Glutamatergic neuron (in vitro differentiated cells): ENCODE results near the gene FADD. TPM values are rescaled to one million over a fixed set of nuclear protein-coding genes. Genes with fewer than 3 reads are reported as not detected.
A peak's percentile ranks its signal among the peaks of the same experiment; 100 is the strongest.

Experiments used
- DNase-seq: peaks from one replicate; pipeline ENCODE4 v3.0.0; 2022
- H3K27ac Mint-ChIP-seq: one replicate; pipeline ENCODE4 v1.8.0; 2020; ENCODE audit warnings: mild to moderate bottlenecking, mixed read lengths, inconsistent platforms; ENCODE audit not compliant: unreplicated experiment
- H3K27me3 Mint-ChIP-seq: one replicate; pipeline ENCODE4 v1.8.0; 2020; ENCODE audit warnings: mild to moderate bottlenecking, moderate library complexity, mixed read lengths, inconsistent platforms; ENCODE audit not compliant: unreplicated experiment
- H3K36me3 Mint-ChIP-seq: one replicate; pipeline ENCODE4 v1.8.0; 2020; ENCODE audit warnings: mild to moderate bottlenecking, mixed read lengths, inconsistent platforms; ENCODE audit not compliant: unreplicated experiment
- H3K4me1 Mint-ChIP-seq: one replicate; pipeline ENCODE4 v1.8.0; 2020; ENCODE audit warnings: mild to moderate bottlenecking, low read depth, mixed read lengths, inconsistent platforms; ENCODE audit not compliant: unreplicated experiment
- H3K4me3 Mint-ChIP-seq: one replicate; pipeline ENCODE4 v1.8.0; 2020; ENCODE audit warnings: mild to moderate bottlenecking, mixed read lengths, inconsistent platforms; ENCODE audit not compliant: unreplicated experiment
- H3K9me3 Mint-ChIP-seq: one replicate; pipeline ENCODE4 v1.8.0; 2020; ENCODE audit warnings: mild to moderate bottlenecking, moderate library complexity, mixed read lengths, inconsistent platforms; ENCODE audit not compliant: unreplicated experiment
- total RNA-seq: library from RNA; stranded (reverse); fragmentation: NEBNext Ultra II Directional; extraction: Animal tissue kit (Norgen Biotek cat#: 25700); gene quantifications from one replicate; pipeline ENCODE4 v1.2.1, GENCODE V29; 2021; ENCODE audit not compliant: unreplicated experiment
- TF ChIP-seq, protein P1 (sequence below): fragments of 200-600 bp; sonication (generic); IDR thresholded peaks from one replicate; pipeline ENCODE4 v1.5.0; 2021; ENCODE audit not compliant: partially characterized antibody, unreplicated experiment

The FADD gene
- total RNA-seq, 1 donor from 2014 or later: 23.1 TPM

- Mint-ChIP-seq H3K9me3 (peaks cover 2% of the 10 kb centered on the region), H3K4me1 (peaks cover 6% of the 10 kb centered on the region), H3K27ac (no peak overlapping the region), H3K27me3 (peaks cover 12% of the 10 kb centered on the region), H3K36me3 (no peaks in the 10 kb centered on the region), H3K4me3 (no peak overlapping the region)
- DNase-seq: peak; percentile 93
- TF ChIP-seq, protein P1, sequence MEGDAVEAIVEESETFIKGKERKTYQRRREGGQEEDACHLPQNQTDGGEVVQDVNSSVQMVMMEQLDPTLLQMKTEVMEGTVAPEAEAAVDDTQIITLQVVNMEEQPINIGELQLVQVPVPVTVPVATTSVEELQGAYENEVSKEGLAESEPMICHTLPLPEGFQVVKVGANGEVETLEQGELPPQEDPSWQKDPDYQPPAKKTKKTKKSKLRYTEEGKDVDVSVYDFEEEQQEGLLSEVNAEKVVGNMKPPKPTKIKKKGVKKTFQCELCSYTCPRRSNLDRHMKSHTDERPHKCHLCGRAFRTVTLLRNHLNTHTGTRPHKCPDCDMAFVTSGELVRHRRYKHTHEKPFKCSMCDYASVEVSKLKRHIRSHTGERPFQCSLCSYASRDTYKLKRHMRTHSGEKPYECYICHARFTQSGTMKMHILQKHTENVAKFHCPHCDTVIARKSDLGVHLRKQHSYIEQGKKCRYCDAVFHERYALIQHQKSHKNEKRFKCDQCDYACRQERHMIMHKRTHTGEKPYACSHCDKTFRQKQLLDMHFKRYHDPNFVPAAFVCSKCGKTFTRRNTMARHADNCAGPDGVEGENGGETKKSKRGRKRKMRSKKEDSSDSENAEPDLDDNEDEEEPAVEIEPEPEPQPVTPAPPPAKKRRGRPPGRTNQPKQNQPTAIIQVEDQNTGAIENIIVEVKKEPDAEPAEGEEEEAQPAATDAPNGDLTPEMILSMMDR: peak; percentile 90
Observed at GRCh38 chr11:70191495-70192140, 11.5 kb upstream of the FADD start.

DNA sequence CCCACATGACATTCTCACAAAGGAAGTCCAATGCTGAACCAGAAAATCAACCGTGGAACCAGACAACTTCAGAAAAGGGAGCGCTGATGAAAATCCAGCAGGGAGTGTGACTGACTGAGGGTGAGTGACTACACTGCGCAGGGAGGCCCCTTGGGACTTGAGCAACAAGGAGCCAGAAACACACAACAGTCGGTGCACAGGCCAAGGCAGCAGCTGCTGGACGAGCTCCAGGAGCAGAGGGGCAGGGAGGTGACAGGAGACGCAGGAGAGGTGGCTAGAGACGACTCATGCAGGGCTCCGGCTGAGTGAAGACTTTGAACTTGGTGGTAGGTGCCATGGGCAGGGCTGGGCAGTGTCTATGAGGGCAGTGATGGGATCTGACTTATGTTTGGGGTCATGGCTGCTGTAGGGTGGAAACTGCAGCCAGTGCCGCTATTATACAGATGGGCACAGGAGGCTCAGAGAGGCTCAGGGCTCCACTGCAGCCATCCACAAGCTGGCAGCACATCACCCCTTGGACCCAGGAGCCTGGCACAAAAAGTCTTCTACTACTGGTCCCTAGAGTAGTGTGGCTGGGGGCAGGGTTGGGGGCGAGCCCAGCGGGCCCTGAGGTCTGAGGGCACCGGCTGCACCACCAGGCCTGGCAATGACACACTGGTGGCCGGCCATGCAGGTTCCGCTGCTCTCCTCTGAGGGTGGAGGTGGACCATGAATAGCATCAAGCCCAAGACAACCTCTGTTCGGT is 10.3 kb upstream of the FADD start:
- TF ChIP-seq, protein P1: no peak
- peaks cover 6% of the 10 kb centered on the region for H3K4me1 Mint-ChIP-seq
- H3K27me3 Mint-ChIP-seq: peaks cover 12% of the 10 kb centered on the region
- DNase-seq: peak; percentile 46
- H3K4me3 Mint-ChIP-seq: no peak overlapping the region
- H3K36me3 Mint-ChIP-seq: no peaks in the 10 kb centered on the region
- H3K27ac Mint-ChIP-seq: no peak overlapping the region
- H3K9me3 Mint-ChIP-seq: peaks cover 2% of the 10 kb centered on the region

DNA sequence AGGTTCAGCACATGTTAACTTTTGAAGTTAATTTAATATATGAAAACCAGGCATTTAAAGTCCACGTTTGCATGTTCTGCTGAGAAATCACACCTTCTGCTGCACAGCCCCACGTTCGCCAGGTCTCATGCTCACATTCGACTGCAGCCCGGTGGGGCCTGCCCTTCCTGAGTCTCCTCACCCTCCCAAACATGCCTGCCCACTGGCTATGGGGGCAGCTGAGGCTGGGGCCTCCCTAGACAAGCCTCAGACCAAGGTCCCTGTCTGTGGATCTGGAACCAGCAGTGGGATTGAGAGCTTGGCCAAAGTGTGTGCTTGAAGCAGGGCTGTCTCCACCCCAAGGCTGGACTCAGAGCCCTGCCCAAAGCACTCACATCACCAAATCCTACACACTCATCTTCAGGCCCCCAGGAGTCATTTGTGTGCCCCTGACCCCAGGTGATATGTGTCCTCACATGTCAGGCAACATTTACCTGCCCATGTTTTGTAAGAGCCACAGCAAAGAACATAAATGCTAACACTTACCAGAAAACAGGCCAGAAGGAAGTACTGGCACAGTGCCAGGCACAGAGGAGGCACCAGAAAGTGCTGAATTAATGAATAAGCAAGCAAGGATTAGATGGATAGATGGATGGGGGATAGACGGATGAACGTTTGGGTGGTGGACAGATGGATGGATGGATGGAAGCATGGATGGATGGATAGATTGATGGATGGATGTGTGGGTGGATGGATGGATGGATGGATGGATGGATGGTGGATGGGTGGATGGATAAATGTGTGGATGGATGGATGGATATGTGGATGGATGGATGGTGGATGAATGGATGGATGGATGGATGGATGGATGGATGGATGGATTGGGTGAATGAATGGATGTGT is 9.4 kb upstream of the FADD start:
- no peak for DNase-seq

DNA sequence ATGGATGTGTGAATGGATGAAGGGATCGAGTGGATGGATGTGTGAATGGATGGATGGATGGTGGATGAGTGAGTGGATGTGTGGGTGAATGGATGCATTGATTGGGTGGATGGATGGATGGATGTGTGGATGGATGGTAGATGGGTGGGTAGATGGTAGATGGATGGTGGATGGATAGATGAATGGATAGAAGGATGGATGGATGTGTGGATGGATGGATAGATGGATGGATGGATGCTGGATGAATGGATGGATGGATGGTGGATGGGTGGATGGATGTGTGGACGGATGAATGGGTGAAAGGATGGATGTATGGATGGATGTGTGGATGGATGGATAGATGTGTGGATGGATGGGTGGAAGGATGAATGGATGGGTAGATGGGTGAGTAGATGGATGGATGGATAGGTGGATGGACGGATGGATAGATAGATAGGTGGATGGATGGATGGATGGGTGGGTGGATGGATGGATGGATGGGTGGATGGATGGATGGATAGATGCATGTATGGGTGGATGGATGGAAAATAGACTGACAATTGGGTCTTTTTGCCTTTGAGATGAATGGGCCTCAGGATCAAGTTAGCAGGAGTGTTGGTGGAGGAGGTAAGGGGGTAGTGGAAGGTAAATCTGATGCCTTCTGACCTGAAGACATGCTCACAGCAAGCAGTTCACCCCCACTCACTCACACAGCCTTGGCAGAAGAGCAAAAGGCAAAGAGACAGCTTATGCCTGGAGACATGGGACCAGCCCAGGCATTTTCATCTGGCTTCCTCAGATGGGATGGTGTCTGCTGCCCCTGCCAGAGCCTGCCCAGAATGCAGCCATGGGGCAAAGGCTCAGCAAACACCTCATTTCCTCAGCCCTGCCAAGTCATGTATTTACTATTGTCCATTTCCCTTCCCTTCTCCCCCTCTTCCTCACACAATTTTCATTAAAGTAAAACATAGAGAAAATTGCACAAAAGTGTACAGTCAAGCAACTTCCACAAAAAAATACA is 8.0 kb upstream of the FADD start:
- DNase-seq: no peak
- TF ChIP-seq, protein P1: no peak
- no peak overlapping the region for H3K27ac Mint-ChIP-seq
- peaks cover 12% of the 10 kb centered on the region for H3K27me3 Mint-ChIP-seq
- no peaks in the 10 kb centered on the region for H3K36me3 Mint-ChIP-seq
- H3K4me3 Mint-ChIP-seq: no peak overlapping the region
- H3K4me1 Mint-ChIP-seq: peaks cover 3% of the 10 kb centered on the region
- peaks cover 2% of the 10 kb centered on the region for H3K9me3 Mint-ChIP-seq

More for the DNA sequence above, 9.4 kb upstream of the FADD start:
- H3K27ac Mint-ChIP-seq: no peak overlapping the region
- peaks cover 12% of the 10 kb centered on the region for H3K27me3 Mint-ChIP-seq
- peaks cover 2% of the 10 kb centered on the region for H3K9me3 Mint-ChIP-seq
- H3K36me3 Mint-ChIP-seq: no peaks in the 10 kb centered on the region
- H3K4me3 Mint-ChIP-seq: no peak overlapping the region
- H3K4me1 Mint-ChIP-seq: peaks cover 6% of the 10 kb centered on the region
- TF ChIP-seq, protein P1: no peak
